Tongue (tissue), 2 donors: ENCODE measurements around the gene SOWAHA. TPM values are rescaled to one million over a fixed set of nuclear protein-coding genes. Genes with fewer than 3 reads are reported as not detected.

Experiments used
- DNase-seq: peaks from one replicate; pipeline ENCODE4 v3.0.0-alpha.2; 2015
- total RNA-seq: library from RNA; depleted of rRNA; stranded (reverse); fragments of >200 nt; gene quantifications from one replicate; pipeline ENCODE4 v1.2.3, GENCODE V29; 2014

Gene SOWAHA
- total RNA-seq, 1 donor from 2014 or later, result 0.10 TPM

DNA sequence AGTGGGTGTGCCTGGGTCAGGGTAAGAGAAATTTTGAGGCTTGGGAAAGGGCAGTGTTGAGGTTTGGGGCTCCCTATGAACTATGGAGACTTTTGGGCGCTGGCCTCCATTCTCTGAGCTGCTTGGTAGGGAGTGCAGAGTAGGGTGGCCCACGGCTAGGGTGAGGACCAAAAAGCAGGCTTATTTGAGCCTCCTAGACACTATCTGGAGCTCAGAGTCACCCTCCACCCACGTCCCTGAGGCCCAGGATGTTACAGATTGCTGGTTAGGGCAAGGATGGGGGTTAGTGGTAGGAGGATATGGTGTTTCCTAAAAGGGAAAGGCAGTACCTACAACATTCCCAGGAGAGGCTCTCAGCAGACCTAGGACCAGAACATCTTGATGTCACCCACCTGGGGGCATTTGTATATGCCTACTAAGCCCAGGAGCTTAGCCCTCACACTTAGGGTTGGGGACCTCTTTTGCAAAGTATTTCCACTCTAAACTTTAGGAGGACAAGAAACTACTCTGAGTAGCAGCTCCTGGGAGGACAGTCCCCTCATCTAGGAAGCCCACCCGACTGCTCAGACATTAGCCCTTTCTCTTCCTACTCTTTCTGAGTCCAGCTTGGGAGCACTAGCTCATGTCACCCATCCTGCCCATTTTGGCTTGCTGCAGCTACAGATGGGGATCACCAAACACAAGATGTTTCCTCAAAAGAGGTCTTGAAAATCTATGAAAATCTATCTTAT, 15.0 kb downstream of the SOWAHA start:
- DNase-seq, result no peak

- DNase-seq, result no peak
Observed at GRCh38 chr5:132828846-132829494, 15.9 kb downstream of the SOWAHA start.

- peak; percentile 85 for DNase-seq
Observed at GRCh38 chr5:132829742-132830435, 16.8 kb downstream of the SOWAHA start.

DNA sequence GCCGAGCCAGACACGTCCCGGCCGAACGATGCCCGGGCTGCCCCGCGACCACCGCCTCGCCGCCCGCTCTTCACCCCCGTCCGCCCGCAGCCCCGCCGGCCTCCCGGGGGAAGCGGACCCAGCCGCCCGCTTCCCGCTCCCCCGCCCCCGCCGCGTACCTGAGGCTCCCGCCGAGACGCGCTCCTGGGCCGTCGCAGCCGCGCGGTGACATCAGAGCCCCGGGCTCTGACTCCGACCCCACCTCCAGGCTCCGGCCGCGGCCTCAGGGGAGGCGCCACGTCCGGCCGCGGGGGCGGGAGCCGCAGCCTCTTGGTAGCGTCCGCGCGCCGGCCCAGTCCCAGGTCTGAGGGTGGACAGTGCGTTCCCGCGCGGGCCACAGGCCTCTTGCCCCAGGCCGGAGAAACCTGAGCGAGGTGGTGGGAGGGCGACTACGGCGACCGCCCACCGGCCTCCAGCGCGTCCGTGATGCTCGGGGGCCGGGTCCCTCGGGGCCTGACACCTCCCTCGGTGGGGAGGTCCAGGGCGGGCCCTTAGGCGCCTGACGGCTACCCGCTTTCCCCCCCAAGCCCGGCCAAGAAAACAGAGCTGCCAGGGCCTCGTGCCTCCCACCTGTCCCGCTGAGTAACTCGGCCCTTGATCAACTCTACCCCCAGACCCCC, 17.5 kb downstream of the SOWAHA start, which contains the start of gene SHROOM1:
Gene SHROOM1 (minus strand): TSS at position 212 of the 659 bp plus-strand sequence. CDS start 4,507 bp downstream, outside the sequence.
- DNase-seq, result peak; percentile 28

- DNase-seq, result no peak
Observed at GRCh38 chr5:132831095-132831860, 18.2 kb downstream of the SOWAHA start.

- DNase-seq, result no peak
Observed at GRCh38 chr5:132832612-132833011, 19.5 kb downstream of the SOWAHA start.

DNA sequence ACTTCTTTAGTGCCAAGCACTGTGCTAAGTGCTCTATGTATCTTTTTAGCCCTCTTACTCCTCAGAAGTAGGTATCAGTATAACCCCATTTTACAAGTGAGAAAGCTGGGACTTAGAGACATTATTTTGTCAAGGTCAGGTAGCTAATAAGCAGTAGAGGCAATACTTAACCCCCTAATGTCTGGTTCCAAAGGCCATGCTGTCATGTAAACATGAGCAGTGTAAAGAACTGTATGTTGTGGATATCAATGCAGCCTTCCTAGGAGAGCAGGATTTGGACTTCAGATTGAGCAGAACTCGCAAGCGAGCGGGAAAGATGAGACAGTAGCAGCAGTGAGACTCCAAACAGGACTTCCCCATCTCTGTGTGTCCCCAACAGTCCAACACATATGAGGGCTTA, 21.0 kb downstream of the SOWAHA start:
- DNase-seq, result no peak

DNA sequence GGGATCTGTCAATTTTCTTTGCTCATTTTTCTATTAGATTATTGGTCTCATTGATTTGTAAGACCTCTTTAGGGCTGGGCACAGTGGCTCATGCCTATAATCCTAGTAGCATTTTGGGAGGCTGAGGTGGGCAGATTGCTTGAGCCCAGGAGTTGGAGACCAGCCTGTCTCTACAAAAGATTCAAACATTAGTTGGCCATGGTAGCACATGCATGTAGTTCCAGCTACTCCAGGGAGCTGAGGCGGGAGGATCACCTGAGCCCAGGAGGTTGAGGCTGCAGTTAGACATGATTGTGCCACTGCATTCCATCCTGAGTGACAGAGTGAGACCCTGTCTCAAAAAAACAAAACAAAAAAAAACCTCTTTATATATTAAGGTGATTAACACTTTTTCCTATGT, 23.8 kb downstream of the SOWAHA start:
- DNase-seq, result no peak

GRCh38 chr5:132837868-132838267, 24.8 kb downstream of the SOWAHA start:
- DNase-seq, result no peak

GRCh38 chr5:132838516-132839282, 25.6 kb downstream of the SOWAHA start:
- no peak for DNase-seq

- no peak for DNase-seq
Observed at GRCh38 chr5:132839426-132840301, 26.6 kb downstream of the SOWAHA start.

DNA sequence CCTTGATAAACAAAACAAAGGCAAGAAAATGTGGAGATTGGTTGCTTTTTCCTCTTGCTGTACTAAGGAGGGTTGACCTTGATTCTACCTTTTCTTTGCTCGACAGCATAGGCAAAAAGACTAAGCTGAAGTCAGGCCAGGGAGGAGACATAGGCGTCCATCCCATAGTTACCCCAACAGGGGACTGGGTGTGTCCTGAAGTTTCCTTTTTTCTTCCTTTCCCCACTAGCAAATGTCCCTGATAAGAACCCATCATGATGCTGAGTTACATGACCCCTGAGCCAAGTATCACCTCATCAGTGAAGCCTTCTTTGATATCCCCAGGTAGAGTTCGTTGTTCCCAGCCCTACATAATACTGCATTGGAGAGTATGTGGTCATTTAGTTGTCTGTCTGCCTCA, 27.2 kb downstream of the SOWAHA start:
- DNase-seq, result no peak

- no peak for DNase-seq
Observed at GRCh38 chr5:132840896-132841295, 27.8 kb downstream of the SOWAHA start.

GRCh38 chr5:132841305-132841704, 28.2 kb downstream of the SOWAHA start:
- DNase-seq, result no peak

GRCh38 chr5:132848270-132848669, 35.2 kb downstream of the SOWAHA start:
- DNase-seq, result no peak

GRCh38 chr5:132849347-132849746, 36.2 kb downstream of the SOWAHA start:
- DNase-seq, result no peak

GRCh38 chr5:132850066-132850465, 37.0 kb downstream of the SOWAHA start:
- no peak for DNase-seq

GRCh38 chr5:132853323-132853722, 40.2 kb downstream of the SOWAHA start:
- no peak for DNase-seq

DNA sequence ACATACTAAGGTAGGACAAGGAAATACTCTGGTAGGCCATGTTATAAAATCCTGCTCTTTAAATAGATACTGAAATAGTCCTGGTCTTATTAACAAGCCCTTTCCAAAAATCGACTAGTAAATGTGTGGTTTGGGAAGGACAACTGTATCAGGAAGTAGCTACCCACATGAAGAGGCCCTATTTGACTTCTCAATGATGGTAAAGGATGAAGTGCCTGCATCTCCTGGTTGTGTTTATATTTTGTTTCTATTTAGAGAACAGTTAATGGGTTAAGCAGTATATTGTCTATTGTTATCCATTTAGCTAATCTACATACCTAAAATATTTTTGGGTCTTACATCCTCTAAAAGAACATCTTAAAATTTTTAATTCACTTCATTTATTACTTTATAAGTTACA, 40.7 kb downstream of the SOWAHA start:
- no peak for DNase-seq

- no peak for DNase-seq
Observed at GRCh38 chr5:132854301-132854700, 41.2 kb downstream of the SOWAHA start.
